Measurements from ENCODE around the gene MAPK1. TPM values are rescaled to one million over a fixed set of nuclear protein-coding genes. Genes with fewer than 3 reads are reported as not detected.
"Not testable (repeated sequence)": the region's sequence is repeated elsewhere in the genome, so short reads cannot be mapped to it uniquely, and the experiment has no call there.

Gene MAPK1
- total RNA-seq, 1 donor: 74.2 TPM

DNA sequence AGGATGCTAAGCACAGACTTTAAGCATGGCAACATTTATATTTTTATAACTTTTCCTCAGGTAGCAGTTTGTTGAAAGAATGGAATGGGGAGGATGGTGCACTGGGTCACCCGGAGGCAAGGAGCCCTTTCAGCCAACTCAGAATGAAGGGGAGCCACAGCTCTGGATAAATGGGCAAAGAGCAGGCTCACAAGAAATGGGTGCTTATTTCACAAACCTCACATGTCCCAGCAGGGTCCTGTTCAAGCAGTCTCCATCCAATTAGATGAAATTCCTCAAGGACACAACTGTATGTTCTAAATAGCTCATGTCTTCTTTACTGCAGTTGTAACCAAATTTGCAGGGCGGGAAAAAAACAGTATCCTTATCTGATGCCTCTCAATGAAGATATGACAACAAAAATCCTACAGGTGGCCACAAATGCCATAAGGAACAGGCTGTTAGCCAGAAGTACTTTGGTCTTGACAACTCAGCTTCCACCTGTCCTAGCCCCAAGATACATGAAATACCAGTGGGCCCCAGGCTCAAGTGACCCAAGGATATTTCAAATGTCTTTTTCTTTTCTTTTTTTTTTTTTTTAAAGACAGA is 48.2 kb downstream of the MAPK1 start:
- TF ChIP-seq, protein P1, sequence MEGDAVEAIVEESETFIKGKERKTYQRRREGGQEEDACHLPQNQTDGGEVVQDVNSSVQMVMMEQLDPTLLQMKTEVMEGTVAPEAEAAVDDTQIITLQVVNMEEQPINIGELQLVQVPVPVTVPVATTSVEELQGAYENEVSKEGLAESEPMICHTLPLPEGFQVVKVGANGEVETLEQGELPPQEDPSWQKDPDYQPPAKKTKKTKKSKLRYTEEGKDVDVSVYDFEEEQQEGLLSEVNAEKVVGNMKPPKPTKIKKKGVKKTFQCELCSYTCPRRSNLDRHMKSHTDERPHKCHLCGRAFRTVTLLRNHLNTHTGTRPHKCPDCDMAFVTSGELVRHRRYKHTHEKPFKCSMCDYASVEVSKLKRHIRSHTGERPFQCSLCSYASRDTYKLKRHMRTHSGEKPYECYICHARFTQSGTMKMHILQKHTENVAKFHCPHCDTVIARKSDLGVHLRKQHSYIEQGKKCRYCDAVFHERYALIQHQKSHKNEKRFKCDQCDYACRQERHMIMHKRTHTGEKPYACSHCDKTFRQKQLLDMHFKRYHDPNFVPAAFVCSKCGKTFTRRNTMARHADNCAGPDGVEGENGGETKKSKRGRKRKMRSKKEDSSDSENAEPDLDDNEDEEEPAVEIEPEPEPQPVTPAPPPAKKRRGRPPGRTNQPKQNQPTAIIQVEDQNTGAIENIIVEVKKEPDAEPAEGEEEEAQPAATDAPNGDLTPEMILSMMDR (IDR thresholded peaks at IDR 0.05; ENCODE audit: insufficient read depth, low read length): no peak
- no peak for DNase-seq (ENCODE audit: low read depth)
- H3K4me3 ChIP-seq (ENCODE audit: low read depth, low read length): no peak overlapping the region

DNA sequence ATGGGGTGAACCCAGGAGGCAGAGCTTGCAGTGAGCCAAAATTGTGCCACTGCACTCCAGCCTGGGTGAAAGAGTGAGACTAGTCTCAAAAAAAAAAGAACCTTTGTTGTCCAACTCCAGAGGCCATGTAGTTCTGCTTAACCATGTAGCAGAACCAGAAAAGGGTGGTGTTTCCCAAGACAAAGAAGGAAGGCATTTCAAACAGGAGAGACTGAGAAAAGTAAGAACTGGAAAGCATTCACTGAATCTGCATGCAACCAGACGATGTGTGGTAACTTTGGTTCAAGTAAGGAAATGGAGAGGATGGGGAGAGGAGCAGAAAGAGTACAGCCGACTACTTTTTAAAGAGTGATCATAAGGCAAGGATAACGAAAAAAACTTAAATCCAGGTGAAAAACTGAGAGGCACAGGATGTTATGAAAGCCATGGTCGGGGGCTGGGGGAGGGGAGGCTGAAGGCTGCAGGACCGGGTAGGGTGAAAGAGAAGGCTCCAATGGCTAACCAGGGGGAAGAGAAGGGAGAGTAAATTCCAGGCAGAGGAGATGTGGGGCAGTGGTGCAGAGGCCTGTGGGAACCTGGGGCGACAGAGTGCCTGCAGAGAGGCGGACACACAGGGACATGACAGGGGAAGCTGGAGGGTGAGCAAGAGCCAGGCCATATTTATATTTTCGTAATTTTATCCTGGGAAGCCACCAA is 48.8 kb downstream of the MAPK1 start:
- TF ChIP-seq, protein P1 (IDR thresholded peaks at IDR 0.05; ENCODE audit: insufficient read depth, low read length): no peak
- no peak for DNase-seq (ENCODE audit: low read depth)
- no peak overlapping the region for H3K4me3 ChIP-seq (ENCODE audit: low read depth, low read length)

DNA sequence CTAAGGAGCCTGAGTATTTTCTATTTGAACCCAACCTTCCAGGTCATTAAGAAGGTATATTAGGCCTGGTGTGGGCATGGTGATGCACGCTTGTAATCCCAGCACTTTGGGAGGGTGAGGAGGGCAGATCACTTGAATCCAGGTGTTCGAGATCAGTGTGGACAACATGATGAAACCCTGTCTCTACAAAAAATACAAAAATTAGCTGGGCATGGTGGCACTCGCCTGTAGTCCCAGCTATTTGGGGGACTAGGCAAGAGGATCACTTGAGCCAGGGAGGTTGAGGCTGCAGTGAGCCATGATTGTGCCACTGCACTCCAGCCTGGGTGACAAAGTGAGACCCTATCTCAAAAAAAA is 50.0 kb downstream of the MAPK1 start:
- not testable (repeated sequence) for DNase-seq (ENCODE audit: low read depth); H3K4me3 ChIP-seq (ENCODE audit: low read depth, low read length)

DNA sequence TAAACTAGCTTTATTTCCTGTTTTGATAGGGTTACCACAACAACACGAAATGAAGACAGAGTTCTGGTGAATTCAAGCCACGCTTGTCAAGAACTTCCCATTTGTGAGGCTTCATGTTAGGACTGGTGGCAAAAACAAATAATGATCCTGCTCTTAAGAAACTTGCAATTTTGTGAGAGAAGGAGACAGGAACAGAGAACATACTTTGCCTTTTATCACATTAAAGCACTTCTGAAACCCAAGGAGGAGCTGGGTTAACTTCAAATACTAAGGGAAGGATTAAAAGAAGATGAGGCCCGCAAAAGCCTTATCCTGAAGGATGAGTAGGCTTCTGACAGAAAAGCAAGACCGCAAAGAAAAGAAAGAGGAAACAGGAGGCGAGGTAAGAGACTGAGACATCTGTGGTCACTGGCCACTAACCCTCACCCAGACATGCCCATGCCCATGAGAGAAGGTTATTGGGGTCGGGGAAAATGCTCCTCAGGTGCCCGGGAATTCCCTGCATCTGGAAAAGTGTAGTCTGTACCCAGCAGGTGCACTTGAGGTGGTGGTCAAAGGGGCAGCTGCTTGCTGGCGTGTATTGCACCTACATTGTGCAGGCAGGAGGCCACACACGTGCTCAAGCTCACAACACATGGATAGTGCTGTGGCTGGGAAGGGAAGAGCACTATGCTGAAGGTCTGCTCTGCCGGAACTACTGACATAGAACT is 50.5 kb downstream of the MAPK1 start:
- TF ChIP-seq, protein P1 (IDR thresholded peaks at IDR 0.05; ENCODE audit: insufficient read depth, low read length): no peak
- no peak overlapping the region for H3K4me3 ChIP-seq (ENCODE audit: low read depth, low read length)
- peak; percentile 91 for DNase-seq (ENCODE audit: low read depth)

DNA sequence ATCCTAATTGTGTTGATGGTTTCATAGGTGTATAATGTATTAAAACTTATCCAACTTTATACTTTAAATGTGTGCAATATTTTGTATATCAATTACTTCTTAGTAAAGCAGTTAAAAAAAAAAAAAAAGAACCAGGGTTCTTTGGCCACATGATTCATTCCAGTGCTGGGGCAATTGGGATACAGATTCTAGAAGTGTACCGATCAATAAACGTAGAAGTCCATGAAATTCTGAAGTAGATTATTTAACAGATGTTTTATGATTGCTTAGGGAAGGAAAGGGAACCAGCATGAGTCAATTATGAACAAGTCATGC is 51.0 kb downstream of the MAPK1 start:
- DNase-seq (ENCODE audit: low read depth): no peak
- TF ChIP-seq, protein P1 (IDR thresholded peaks at IDR 0.05; ENCODE audit: insufficient read depth, low read length): no peak
- no peak overlapping the region for H3K4me3 ChIP-seq (ENCODE audit: low read depth, low read length)

DNA sequence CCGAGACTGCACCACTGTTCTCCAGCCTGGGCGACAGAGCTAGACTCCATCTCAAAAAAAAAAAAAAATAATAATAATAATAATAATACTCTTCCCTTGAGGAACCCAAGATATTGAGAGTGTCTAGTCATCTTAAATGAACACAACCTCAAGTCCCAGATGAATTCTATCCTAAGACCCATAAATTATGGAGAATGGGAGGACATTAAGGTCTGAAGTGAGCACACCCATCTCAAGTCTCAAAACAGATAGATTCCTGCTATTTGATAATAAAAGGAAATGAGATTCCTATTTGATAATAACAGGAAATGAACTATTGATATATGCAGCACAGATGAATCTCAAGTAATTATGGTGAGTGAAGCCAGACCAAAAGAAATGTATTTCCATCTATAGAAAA is 51.5 kb downstream of the MAPK1 start:
- DNase-seq (ENCODE audit: low read depth): no peak
- TF ChIP-seq, protein P1 (IDR thresholded peaks at IDR 0.05; ENCODE audit: insufficient read depth, low read length): no peak
- no peak overlapping the region for H3K4me3 ChIP-seq (ENCODE audit: low read depth, low read length)

DNA sequence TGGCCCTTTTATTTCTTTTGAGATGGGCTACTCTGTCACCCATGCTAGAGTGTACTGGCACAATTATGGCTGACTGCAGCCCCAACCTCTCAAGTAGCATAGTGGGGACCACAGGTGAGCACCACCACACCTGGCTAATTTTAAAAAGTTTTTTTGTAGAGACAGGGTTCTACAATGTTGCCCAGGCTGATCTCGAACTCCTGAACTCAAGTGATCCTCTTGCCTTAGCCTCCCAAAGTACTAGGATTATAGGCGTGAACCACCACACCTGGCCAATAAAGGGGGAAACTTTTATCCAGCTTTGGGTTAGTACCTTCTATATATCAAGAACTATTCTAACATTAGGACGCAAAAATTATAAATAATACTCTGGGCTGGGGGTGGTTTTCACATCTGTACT is 52.1 kb downstream of the MAPK1 start:
- TF ChIP-seq, protein P1 (IDR thresholded peaks at IDR 0.05; ENCODE audit: insufficient read depth, low read length): no peak
- no peak for DNase-seq (ENCODE audit: low read depth)
- no peak overlapping the region for H3K4me3 ChIP-seq (ENCODE audit: low read depth, low read length)

Measured in fibroblast of the aortic adventitia (primary cell).